GM21390 (cell line): ENCODE results near the gene NANOS2.
"Not testable (repeated sequence)": the region's sequence is repeated elsewhere in the genome, so short reads cannot be mapped to it uniquely, and the experiment has no call there.

ENCODE experiments used
- ATAC-seq: cut with Tn5 transposase; IDR thresholded peaks from one replicate; pipeline ENCODE4 v1.9.1; 2021; ENCODE audit not compliant: unreplicated experiment

Gene NANOS2

GRCh38 chr19:45876411-45877197 is 38.0 kb downstream of the NANOS2 start:
- ATAC-seq = no peak

GRCh38 chr19:45876161-45876410 is 38.5 kb downstream of the NANOS2 start:
- ATAC-seq = no peak

- ATAC-seq = no peak
Measured at GRCh38 chr19:45874620-45874966, 40.0 kb downstream of the NANOS2 start.

- ATAC-seq = no peak
Measured at GRCh38 chr19:45873219-45873772, 41.3 kb downstream of the NANOS2 start.

GRCh38 chr19:45872095-45872919 is 42.3 kb downstream of the NANOS2 start:
- no peak for ATAC-seq

GRCh38 chr19:45870798-45871197 is 43.8 kb downstream of the NANOS2 start:
- ATAC-seq = no peak

GRCh38 chr19:45867241-45867640 is 47.3 kb downstream of the NANOS2 start:
- ATAC-seq = not testable (repeated sequence)

- no peak for ATAC-seq
Measured at GRCh38 chr19:45866400-45867176, 48.0 kb downstream of the NANOS2 start.

- ATAC-seq = no peak
Measured at GRCh38 chr19:45865269-45865948, 49.2 kb downstream of the NANOS2 start.

- ATAC-seq = no peak
Measured at GRCh38 chr19:45864629-45865082, 49.9 kb downstream of the NANOS2 start.

GRCh38 chr19:45863840-45864628 is 50.5 kb downstream of the NANOS2 start, which contains the start of gene FOXA3:
TSS of gene FOXA3 (plus strand) at chr19:45864326. CDS start at chr19:45864457, 131 bp downstream.
- no peak for ATAC-seq

GRCh38 chr19:45863335-45863839 is 51.2 kb downstream of the NANOS2 start:
- ATAC-seq = no peak
